Activated T-cell treated with anti-CD3 and anti-CD28 coated beads, Interleukin-2, amount 50 U/mL, for 72 hours (primary cell): Measurements from ENCODE around the gene CLSTN3. TPM values are rescaled to one million over a fixed set of nuclear protein-coding genes. Genes with fewer than 3 reads are reported as not detected.

Experiments used
- ATAC-seq, 2 donors: fragments of 150-1000 bp; cut with Tn5 transposase; replicated peaks in 1 of 2; 2 replicates each; pipeline ENCODE4 v1.10.0; 2021; ENCODE audit warnings: moderate library complexity in 2 of 2, mild to moderate bottlenecking in 1 of 2
- DNase-seq, 2 donors: peaks; one replicate each; pipeline ENCODE4 v3.0.0; 2021 to 2022; ENCODE audit warnings: mixed read lengths in 1 of 2
- H3K27ac Mint-ChIP-seq: one replicate; pipeline ENCODE4 v1.8.0; 2022; ENCODE audit warnings: mild to moderate bottlenecking, moderate library complexity, mixed read lengths
- H3K27me3 Mint-ChIP-seq: one replicate; pipeline ENCODE4 v1.8.0; 2022; ENCODE audit warnings: low read depth, mixed read lengths
- H3K36me3 Mint-ChIP-seq, 2 donors: one replicate each; pipeline ENCODE4 v1.8.0; 2022; ENCODE audit warnings: mixed read lengths in 2 of 2, mild to moderate bottlenecking in 1 of 2; ENCODE audit not compliant: insufficient read depth in 2 of 2
- H3K4me1 Mint-ChIP-seq: one replicate; pipeline ENCODE4 v1.8.0; 2022; ENCODE audit warnings: low read depth, mixed read lengths
- H3K4me3 Mint-ChIP-seq, 2 donors: one replicate each; pipeline ENCODE4 v1.8.0; 2022; ENCODE audit warnings: mild to moderate bottlenecking in 2 of 2, mixed read lengths in 2 of 2, moderate library complexity in 2 of 2
- H3K9me3 Mint-ChIP-seq, 2 donors: one replicate each; pipeline ENCODE4 v1.8.0; 2022; ENCODE audit warnings: mixed read lengths in 2 of 2
- total RNA-seq, 2 donors: library from RNA; stranded (reverse); gene quantifications; one replicate each; pipeline ENCODE4 v1.2.3, GENCODE V29; 2022

CLSTN3 gene
- total RNA-seq, 2 donors from 2014 or later, result 56.1 to 59.2 TPM

DNA sequence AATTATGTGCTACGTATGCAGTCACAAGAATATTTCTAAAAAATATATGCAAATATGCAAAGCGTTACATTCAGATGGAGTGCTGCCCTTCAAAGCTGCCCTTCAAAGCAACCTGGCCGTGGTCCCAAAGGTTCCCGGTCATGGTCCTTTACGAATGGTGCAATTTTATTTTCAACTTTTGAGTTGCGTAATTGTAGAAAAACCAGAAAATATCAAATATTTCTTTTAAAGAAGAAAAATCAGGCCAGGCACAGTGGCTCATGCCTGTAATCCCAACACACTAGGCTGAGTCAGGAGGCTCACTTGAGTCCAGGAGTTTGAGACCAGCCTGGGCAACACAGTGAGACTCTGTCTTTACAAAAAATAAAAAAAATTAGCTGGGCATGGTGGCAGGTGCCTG, 21.4 kb downstream of the CLSTN3 start:
- no peaks in the 10 kb centered on the region for H3K9me3 Mint-ChIP-seq
- no peaks in the 10 kb centered on the region for H3K27me3 Mint-ChIP-seq
- DNase-seq, result no peak
- H3K4me1 Mint-ChIP-seq, result no peaks in the 10 kb centered on the region
- no peak overlapping the region for H3K4me3 Mint-ChIP-seq
- ATAC-seq, result no peak
- H3K36me3 Mint-ChIP-seq, result peaks cover 4 to 5% of the 10 kb centered on the region in 2 donors
- no peak overlapping the region for H3K27ac Mint-ChIP-seq

DNA sequence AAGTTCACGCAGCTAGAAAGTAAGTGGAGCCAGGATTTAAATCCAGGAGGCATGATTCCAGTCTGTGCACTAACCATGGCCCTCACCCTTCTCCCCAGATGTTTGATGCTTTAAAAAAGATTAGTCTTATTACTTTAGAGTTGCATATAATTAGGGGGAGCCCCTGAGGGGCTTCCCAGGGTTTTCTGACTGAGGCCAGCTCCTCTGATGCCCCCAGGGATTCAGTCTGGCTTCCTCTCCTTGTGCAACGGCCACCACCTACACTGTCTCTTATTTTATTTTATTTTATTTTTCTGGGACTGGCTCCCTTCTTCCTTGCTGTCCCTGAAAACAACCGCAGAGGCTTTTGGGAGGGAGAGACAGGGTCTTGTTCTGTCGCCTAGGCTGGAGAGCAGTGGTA, 22.6 kb downstream of the CLSTN3 start:
- H3K9me3 Mint-ChIP-seq, result no peaks in the 10 kb centered on the region
- H3K36me3 Mint-ChIP-seq, result peaks cover 4 to 5% of the 10 kb centered on the region in 2 donors
- no peak overlapping the region for H3K27ac Mint-ChIP-seq
- ATAC-seq (no peak), DNase-seq (no peak)
- no peaks in the 10 kb centered on the region for H3K4me1 Mint-ChIP-seq
- no peak overlapping the region for H3K4me3 Mint-ChIP-seq
- no peaks in the 10 kb centered on the region for H3K27me3 Mint-ChIP-seq

DNA sequence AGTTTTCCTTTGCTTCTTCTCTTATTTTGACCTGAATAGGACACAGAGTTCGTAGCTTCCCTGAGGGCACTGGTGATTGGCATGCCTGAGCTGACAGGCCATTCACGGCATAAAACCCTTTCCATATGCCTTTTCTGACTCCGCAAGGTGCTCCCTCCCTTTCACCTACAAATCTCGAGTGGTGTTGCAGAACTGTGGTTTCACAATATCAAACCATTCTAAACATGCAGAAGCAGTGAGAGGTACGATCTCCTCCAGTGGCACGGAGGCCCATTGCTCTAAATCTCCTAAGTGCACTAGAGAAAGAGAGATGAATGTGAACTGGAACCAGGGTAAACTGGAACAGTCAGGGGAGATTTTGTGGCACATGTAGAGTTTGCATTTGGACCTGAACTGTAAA, 23.9 kb downstream of the CLSTN3 start:
- peaks cover 4 to 5% of the 10 kb centered on the region in 2 donors for H3K36me3 Mint-ChIP-seq
- no peaks in the 10 kb centered on the region for H3K4me1 Mint-ChIP-seq
- no peak overlapping the region for H3K27ac Mint-ChIP-seq
- ATAC-seq (no peak), DNase-seq (no peak)
- no peaks in the 10 kb centered on the region for H3K27me3 Mint-ChIP-seq
- no peak overlapping the region for H3K4me3 Mint-ChIP-seq
- no peaks in the 10 kb centered on the region for H3K9me3 Mint-ChIP-seq

DNA sequence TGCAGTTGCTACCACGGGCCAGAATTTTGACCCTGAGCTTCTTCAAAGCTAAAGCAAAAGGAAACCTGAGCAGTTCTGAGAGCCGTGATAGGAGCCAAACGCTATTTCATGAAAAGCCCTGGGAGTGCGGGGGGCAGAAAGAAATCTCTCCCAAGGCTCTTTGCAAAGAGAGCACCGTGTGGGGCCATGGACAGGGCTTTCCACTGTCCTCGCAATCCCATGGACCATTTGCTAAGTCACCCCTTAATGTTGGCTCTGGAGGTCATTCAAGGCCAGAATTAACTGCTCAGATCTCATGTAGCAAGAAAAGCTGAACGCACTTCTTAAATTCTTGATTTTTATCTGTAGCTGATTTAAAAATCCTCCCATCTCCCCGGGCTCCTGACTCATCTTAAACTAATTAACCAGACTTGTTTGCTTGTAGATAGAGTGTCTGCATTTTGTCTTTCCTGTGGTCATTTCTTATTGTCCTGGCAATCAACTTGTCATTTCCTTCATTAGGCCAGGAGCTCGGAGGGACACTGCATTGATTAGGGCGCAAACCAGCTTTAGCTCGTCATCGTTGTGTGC, 24.8 kb downstream of the CLSTN3 start:
- Mint-ChIP-seq H3K27ac (no peak overlapping the region), H3K4me3 (no peak overlapping the region), H3K27me3 (no peaks in the 10 kb centered on the region), H3K36me3 (peaks cover 2 to 3% of the 10 kb centered on the region in 2 donors), H3K9me3 (no peaks in the 10 kb centered on the region), H3K4me1 (no peaks in the 10 kb centered on the region)
- DNase-seq, result no peak
- ATAC-seq, result no peak

DNA sequence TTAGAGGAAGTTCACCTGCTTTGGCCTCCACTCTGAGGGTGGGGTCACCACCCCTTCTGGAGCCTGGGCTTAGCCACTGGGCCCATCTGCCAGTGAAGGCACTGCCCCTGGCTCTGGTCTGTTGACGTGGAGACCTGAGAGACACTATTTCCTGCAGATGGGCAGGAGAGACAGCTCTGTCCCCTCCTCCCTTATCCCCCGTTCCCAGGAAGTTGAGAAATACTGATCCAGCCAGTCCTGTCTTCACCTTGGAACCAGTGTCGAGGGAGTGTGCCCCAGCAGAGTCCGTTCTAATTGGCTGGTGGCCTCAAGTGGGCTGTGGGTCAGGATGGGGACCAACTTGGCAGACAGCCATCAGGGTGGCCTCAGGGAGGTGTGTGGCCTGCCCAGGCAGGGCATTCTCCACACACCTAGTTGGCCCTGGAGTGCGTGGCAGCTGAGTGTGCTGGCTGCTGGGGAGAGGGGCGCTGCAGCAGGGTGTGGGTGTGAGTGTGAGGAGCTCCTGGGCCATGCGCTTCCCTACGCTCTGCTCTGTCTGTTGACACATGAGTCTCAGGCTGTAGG, 25.4 kb downstream of the CLSTN3 start:
- Mint-ChIP-seq H3K9me3 (no peaks in the 10 kb centered on the region), H3K4me3 (no peak overlapping the region), H3K27me3 (no peaks in the 10 kb centered on the region), H3K36me3 (no peaks in the 10 kb centered on the region), H3K4me1 (no peaks in the 10 kb centered on the region), H3K27ac (no peak overlapping the region)
- ATAC-seq (no peak), DNase-seq (no peak)

DNA sequence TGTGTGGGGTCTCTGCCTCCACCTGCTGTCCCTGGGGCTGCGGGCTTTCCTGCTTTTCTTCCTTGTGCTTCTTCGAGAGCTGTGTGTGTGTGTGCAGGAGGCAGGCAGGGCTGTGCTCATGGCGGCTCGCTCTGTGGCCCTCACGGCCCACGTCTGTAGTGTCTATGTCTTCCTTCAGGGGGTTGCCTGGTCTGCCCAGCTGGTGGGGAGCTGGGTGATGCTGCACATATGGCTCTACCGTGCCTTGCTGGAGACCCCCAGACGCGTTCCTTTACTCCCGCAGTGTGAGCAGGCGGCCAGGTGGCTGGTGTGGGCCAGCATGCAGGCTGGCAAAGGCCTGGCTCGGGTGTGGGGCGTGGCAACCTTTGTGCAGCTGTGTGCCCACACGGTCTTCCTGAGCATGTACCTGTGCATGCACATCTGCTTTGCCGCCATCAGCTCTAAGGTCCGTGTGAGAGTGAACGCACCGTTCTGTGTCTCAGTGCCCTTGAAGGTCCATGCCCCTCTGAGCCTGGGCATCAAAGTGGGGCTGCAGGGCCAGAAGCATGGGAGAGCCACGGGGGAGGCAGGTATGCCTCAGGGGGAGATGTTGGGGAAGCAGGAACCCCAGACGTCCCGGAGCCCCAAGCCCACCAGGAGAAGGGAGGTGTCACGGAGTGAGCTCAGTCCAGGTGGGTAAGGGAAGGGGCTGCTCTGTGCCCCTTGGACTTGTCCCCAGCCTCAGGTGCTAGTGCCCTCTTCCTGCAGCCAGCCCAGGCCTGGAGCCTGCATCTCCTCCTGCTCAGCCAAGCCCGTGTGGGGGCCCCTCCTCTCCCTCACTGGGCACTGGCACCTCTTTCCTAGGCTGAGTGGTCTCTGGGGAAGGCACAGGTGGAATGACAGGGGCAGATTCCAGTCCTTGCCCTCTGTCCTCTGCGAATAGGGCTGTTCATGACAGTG, 26.4 kb downstream of the CLSTN3 start:
- ATAC-seq (no peak), DNase-seq (no peak)
- H3K4me3 Mint-ChIP-seq, result no peak overlapping the region
- H3K4me1 Mint-ChIP-seq, result no peaks in the 10 kb centered on the region
- H3K9me3 Mint-ChIP-seq, result no peaks in the 10 kb centered on the region
- no peaks in the 10 kb centered on the region for H3K36me3 Mint-ChIP-seq
- H3K27ac Mint-ChIP-seq, result no peak overlapping the region
- no peaks in the 10 kb centered on the region for H3K27me3 Mint-ChIP-seq

DNA sequence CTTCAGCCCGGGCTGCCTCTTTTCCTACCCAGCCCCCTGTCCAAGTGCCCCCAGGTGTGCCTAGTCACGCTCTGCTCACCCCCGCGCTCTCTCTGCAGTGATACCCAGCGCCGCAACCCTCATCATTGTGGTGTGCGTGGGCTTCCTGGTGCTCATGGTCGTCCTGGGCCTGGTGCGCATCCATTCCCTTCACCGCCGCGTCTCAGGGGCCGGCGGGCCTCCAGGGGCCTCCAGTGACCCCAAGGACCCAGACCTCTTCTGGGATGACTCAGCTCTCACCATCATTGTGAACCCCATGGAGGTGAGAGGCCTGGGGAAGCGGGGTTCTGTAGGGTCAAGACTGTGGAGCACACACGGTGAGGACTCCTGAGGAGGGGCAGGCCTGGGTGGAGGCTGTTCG, 27.2 kb downstream of the CLSTN3 start:
- Mint-ChIP-seq H3K27ac (no peak overlapping the region), H3K27me3 (peaks cover 8% of the 10 kb centered on the region), H3K36me3 (no peaks in the 10 kb centered on the region), H3K4me3 (no peak overlapping the region), H3K9me3 (no peaks in the 10 kb centered on the region), H3K4me1 (no peaks in the 10 kb centered on the region)
- ATAC-seq (no peak), DNase-seq (no peak)

DNA sequence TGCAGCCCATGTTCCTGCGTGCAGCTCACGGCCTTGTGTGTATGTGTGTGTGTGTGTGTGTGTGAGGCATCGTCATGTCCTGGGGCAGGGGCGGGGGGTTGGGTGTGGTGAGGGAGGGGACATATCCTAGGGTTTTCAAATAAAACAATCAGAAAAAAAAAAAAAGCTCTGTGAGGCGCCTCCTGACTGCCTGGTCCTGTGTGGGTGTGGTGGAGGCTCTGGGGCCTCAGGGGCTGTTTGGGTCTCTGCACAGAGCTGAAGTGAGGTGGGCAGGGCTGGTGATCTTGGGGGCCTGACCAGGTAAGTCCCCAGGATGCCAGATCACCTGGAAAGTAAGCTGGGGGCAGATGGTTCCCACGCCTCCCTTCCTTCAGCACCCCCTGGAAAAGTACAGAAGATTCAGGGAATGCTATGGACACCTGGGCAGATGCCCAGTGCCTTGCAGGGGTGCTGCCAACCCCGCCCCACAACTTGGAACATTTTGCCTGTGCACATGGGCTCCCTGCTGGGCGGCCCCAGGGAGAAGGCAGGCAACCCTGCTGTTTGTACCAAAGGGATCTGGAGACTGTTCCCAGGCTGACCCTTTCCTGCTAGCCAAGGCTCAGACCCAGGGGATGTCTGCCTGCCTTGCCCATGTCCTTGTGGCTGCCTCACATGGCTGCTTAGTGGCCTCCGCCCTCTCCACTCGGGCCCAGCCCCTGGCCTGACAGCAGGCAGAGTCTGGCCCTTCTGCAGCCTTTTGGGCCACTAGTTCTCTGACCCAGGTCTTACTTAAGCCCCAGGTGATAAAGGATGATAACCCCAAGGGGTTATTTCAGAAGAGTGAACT, 28.8 kb downstream of the CLSTN3 start:
- H3K4me1 Mint-ChIP-seq, result peaks cover 6% of the 10 kb centered on the region
- DNase-seq (no peak), ATAC-seq (no peak)
- no peak overlapping the region for H3K4me3 Mint-ChIP-seq
- H3K36me3 Mint-ChIP-seq, result no peaks in the 10 kb centered on the region
- no peak overlapping the region for H3K27ac Mint-ChIP-seq
- no peaks in the 10 kb centered on the region for H3K9me3 Mint-ChIP-seq
- peaks cover 19% of the 10 kb centered on the region for H3K27me3 Mint-ChIP-seq

DNA sequence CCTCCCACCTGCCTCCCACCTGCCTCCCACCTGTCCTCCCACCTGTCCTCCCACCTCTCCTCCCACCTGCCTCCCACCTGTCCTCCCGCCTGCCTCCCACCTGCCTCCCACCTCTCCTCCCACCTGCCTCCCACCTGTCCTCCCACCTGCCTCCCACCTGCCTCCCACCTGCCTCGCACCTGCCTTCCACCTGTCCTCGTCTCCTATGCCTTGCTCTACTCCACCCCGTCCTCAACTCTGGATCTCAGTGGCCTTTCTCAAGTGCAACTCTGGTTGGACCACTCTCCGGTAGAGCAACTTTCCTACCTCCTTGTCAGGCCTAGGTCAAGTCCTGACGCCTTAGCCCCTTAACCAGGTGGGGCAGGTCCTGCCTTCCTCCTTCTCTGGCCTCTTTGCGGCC, 30.0 kb downstream of the CLSTN3 start:
- Mint-ChIP-seq H3K4me1 (peaks cover 6% of the 10 kb centered on the region), H3K27ac (no peak overlapping the region), H3K4me3 (no peak overlapping the region), H3K36me3 (no peaks in the 10 kb centered on the region), H3K9me3 (no peaks in the 10 kb centered on the region), H3K27me3 (peaks cover 19% of the 10 kb centered on the region)
- DNase-seq, result no peak
- ATAC-seq, result no peak

DNA sequence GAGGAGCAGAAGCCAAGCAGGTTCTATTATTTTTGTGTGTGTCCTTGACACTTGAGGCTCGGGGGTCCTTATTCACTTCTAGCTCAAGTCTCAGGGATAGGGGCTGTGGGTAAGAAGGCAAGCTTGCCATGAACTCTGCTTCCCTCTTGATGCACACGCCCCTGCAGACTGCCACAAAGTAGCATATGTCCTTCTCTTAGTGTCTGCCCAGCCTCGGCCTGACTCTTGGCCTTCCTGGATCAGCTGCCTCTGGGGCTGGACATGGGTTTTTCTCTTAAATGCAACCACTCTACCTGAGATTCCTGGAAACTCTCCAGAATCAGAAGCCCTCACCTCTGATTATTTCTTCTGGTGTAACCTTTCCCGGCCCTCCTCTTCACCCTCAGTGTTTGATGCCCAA, 31.2 kb downstream of the CLSTN3 start:
- Mint-ChIP-seq H3K4me3 (no peak overlapping the region), H3K9me3 (no peaks in the 10 kb centered on the region), H3K4me1 (peaks cover 6% of the 10 kb centered on the region), H3K27me3 (peaks cover 19% of the 10 kb centered on the region), H3K36me3 (peaks cover 0 to 2% of the 10 kb centered on the region in 2 donors), H3K27ac (no peak overlapping the region)
- no peak for ATAC-seq
- DNase-seq, result no peak

DNA sequence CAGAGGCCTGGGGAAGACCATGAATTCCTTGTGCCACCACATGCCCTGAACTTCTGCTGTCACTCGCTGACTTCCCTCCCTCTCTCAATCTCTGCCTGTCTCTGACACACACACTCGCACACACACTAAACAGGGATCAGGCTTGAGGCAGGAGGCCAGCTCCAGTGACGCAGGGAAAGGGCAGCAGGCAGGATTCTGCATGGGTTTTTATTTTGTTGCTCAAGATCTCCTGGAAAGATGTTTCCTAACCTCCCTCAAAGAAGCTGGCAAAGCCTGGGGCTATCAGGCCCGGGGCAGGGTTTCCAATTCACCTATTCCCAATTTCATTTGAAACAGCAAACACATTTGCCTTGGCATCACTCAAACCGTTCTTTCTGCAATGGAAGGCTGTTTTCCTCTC, 31.6 kb downstream of the CLSTN3 start:
- peaks cover 19% of the 10 kb centered on the region for H3K27me3 Mint-ChIP-seq
- peaks cover 0 to 2% of the 10 kb centered on the region in 2 donors for H3K36me3 Mint-ChIP-seq
- no peak for ATAC-seq
- no peak overlapping the region for H3K27ac Mint-ChIP-seq
- H3K4me1 Mint-ChIP-seq, result peaks cover 6% of the 10 kb centered on the region
- peaks cover 0 to 2% of the 10 kb centered on the region in 2 donors for H3K9me3 Mint-ChIP-seq
- no peak overlapping the region for H3K4me3 Mint-ChIP-seq
- no peak for DNase-seq

DNA sequence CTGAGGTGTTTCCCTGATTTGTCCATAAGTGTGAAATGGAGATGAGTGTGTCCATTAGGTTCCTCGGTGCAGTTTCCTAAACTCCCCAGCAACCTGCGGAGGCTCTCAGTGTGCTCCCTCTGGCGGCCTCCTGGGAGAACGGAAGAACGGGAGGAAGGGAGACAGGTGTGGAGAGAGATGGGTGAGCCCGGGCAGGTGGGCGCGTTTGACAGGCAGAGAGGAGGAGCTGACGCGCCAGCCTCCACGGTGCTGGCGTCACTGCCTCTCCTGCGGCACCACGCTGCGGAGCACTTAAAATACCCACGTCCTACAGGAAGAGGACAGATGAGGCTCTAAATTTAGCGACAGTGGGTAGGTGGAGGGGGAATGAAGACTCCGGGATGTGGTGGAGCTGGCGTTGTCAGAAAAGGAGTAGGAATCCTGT, 32.5 kb downstream of the CLSTN3 start:
- Mint-ChIP-seq H3K27ac (no peak overlapping the region), H3K4me1 (peaks cover 6% of the 10 kb centered on the region), H3K36me3 (peaks cover 3% of the 10 kb centered on the region in 2 donors)

DNA sequence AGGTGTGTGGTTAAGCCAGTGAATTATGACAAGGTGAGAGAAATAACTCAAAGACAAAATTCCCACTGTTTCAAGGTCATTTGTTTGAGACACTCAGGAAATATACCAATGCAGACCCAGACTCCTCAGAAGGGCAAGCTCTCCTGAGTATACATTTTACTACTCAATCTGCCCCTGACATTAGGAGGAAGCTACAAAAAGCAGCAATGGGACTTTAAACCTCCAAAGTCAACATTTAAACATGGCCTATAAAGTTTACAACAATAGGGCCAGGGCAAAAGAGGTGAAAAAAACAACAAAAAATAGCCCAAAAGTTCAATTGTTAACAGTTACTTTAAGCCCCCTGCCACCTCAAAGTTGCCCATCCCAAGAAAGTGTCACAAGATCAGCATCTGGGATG, 39.8 kb downstream of the CLSTN3 start:
- no peaks in the 10 kb centered on the region for H3K4me1 Mint-ChIP-seq
- no peak overlapping the region for H3K4me3 Mint-ChIP-seq
- H3K9me3 Mint-ChIP-seq, result peaks cover 8 to 16% of the 10 kb centered on the region in 2 donors
- no peak for DNase-seq
- H3K27me3 Mint-ChIP-seq, result peaks cover 21% of the 10 kb centered on the region
- no peak for ATAC-seq
- H3K27ac Mint-ChIP-seq, result no peak overlapping the region
- peaks cover 12 to 14% of the 10 kb centered on the region in 2 donors for H3K36me3 Mint-ChIP-seq

More for the DNA sequence above, 32.5 kb downstream of the CLSTN3 start:
- Mint-ChIP-seq H3K4me3 (peak overlapping the region; percentile 32 to 59), H3K27me3 (peaks cover 19% of the 10 kb centered on the region), H3K9me3 (peaks cover 0 to 4% of the 10 kb centered on the region in 2 donors)
- ATAC-seq, result peak; percentile 58 to 60
- peak; percentile 19 to 25 for DNase-seq
